ENCODE results near the gene BRMS1L.
"Not testable (repeated sequence)": the region's sequence is repeated elsewhere in the genome, so short reads cannot be mapped to it uniquely, and the experiment has no call there.

Gene BRMS1L

DNA sequence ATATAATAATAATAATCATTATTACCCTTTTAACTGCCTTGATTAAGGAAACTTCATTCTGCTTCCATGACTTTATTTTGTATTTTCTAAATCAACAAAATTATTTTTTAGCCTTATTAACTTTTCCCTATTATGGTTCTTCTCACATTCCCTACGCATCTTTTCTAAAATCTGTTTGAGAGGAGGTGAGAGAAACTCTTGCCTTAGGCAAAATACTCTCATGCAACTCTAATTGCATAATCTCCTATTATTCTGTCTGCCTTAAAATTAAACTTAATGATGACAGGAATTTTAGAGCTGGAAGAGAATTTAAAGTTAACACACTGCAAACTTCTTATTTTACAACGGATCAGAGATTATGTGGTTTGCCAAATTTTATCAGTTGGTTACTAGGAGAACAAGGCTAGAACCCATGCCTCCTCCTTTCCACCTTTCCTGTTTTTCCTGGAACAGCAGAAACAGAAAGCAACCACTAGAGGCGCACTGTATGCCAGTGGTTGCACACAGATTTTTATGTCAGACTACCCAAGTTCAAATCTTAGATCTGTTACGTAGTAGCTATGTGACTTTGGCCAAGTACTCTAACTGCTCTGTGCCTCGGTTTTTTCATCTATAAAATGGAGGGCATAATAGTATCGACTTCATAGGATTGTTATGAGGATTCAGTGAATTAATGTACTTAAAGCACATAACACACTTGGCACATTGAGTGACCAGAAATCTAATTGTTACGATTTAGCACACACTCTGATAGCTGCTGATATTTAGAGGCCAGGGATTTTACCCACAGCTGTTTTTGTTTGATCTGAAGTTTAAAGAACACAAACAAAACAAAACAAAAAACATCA lies 4.3 kb upstream of the BRMS1L start:
- no peak for DNase-seq (ENCODE audit: low read depth)

DNA sequence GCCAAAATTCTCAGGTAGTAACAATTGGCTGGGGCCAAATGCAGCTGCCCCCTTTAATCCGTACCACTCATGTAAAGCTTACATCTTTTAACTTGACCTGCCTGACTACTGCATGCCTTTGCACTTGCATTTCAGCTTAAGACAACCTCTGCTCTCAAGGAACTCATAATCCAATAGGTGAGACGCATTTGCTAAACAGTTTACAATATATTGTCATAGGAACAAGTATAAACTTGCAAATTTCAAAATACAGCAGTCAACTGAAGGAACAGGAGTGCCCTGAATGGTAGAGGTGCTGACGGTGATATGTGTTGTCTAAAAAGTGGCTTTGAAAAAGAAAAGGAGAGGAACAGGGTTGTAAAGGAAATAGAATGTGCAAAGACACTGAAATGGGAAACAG lies 3.6 kb upstream of the BRMS1L start:
- no peak for DNase-seq (ENCODE audit: low read depth)

DNA sequence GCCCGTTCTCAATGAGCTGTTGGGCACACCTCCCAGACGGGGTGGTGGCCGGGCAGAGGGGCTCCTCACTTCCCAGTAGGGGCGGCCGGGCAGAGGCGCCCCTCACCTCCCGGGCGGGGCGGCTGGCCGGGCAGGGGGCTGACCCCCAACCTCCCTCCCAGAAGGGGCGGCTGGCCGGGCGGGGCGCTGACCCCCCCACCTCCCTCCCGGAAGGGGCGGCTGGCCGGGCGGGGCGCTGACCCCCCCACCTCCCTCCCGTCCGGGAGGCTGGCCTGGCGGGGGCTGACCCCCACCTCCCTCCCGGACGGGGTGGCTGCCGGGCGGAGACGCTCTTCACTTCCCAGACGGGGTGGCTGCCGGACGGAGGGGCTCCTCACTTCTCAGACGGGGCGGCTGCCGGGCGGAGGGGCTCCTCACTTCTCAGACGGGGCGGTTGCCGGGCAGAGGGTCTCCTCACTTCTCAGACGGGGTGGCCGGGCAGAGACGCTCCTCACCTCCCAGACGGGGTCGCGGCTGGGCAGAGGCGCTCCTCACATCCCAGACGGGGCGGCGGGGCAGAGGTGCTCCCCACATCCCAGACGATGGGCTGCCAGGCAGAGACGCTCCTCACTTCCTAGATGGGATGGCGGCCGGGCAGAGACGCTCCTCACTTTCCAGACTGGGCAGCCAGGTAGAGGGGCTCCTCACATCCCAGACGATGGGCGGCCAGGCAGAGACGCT lies 1.5 kb upstream of the BRMS1L start:
- DNase-seq (ENCODE audit: low read depth): not testable (repeated sequence)

DNA sequence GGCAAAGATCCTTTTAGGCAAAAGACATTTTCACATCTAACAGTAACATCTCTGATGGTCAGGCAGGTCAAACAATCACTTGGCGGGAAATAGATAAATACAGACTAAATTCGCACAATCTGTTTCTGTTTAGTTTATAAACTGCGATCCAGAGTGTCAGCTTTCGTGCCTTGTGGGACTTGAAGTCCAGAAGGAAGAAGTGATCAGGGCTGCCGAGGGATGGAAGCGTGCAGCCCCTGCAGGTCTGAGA lies 245 bp upstream of the BRMS1L start:
- DNase-seq (ENCODE audit: low read depth): no peak

DNA sequence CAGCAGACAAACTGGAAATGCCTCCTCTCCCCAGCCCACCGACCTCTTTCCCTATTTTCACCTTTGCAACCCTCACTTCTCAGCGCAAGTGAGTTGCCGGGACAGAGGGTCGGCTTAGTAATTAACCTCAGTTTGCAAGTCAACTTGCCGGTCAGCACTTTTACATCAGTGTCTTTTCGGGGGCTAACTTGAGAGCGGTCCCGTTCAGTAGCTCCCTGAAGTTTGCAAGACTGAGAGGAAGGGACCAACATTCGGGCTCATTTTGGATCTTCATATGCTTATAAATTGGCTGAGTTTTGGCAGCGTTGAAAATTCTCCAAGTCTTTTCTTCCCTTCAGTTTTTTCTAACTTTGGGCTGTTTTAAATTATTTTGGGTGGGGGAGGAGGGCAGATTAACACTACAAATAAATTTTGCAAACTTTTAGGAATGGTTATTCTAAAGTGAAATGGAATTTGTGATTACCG lies 846 bp downstream of the BRMS1L start:
- DNase-seq (ENCODE audit: low read depth): no peak

DNA sequence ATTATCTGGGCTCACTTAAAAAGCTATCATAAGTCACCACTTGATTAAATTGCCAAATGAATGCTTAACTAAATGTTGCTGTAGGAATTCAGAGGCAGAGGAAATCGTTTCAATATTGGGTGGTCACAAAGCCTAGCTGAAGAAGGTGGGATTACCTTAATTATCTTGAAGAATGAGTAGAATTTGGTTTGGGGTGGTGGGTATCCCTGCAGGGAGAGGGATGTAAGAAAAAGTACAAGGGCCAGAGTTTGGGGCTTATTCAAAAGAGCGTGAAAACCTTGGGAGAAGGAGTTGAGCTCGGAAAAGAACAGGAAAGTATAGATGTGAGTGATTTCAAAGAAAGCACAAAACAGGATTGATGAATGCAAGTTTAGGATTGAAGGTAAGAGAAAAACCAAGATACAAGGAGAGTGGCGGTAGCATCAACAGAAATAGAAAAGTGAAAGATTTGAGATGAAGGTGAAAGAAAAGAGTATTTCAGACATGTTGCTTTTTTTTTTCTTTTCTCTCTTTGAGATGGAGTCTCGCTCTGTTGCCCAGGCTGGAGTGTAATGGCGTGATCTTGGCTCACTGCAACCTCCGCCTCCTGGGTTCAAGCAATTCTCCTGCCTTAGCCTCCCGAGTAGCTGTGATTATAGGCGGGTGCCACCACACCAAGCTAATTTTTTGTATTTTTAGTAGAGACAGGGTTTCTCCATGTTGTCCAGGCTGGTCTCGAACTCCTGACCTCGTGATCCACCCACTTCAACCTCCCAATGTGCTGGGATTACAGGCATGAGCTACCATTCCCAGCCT lies 1.7 kb downstream of the BRMS1L start:
- no peak for DNase-seq (ENCODE audit: low read depth)

DNA sequence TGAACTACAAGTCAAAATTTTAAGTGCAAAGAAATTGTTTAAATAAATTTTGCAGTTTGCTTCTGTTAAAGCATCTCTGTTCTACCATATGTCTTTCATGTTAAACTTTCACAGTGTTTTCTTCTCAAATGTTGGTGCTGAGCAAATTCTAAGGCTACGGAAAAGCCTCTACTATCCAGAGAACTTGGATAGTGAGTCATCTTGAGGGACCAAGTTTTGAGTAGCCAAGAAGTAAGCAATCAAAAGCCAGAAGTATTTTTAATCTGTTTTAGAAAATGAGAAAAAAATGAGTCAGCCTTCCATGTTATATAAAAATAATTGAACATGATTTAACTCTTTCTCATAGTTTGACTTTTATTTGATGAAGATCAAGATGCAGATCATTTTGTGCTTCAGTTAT lies 3.3 kb downstream of the BRMS1L start:
- DNase-seq (ENCODE audit: low read depth): no peak

GRCh38 chr14:35835208-35835982 lies 9.3 kb downstream of the BRMS1L start:
- DNase-seq (ENCODE audit: low read depth): no peak

DNA sequence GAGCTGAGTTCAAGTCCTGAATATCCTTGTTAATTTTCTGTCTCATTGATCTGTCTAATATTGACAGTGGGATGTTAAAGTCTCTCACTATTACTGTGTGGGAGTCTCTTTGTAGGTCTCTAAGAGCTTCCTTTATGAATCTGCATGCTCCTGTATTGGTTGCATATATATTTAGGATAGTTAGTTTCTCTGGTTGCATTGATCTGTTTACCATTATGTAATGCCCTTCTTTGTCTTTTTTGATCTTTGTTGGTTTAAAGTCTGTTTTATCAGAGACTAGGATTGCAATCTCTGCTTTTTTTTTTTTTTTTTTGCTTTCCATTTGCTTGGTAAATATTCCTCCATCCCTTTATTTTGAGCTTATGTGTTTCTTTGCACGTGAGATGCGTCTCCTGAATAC lies 15.6 kb downstream of the BRMS1L start:
- not testable (repeated sequence) for DNase-seq (ENCODE audit: low read depth)

GRCh38 chr14:35842245-35842644 lies 16.1 kb downstream of the BRMS1L start:
- not testable (repeated sequence) for DNase-seq (ENCODE audit: low read depth)

DNA sequence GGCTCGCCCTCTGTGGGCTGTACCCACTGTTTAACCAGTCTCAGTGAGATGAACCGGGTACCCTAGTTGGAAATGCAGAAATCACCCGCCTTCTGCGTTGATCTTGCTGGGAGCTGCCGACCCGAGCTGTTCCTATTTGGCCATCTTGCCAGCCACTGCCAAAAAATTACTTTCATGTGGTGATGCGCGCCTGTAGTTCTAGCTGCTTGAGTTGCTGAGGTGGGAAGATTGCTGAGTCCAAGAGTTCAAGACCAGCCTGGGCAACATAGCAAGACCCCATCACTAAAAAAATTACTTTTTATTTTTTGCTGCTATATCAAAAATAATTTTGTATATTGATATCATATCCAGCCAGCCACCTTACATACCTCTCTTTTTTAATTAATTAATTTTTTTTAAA lies 18.4 kb downstream of the BRMS1L start:
- no peak for DNase-seq (ENCODE audit: low read depth)

- DNase-seq (ENCODE audit: low read depth): no peak
Measured at GRCh38 chr14:35847636-35848035, 21.5 kb downstream of the BRMS1L start.

GRCh38 chr14:35849122-35849521 lies 23.0 kb downstream of the BRMS1L start:
- no peak for DNase-seq (ENCODE audit: low read depth)

DNA sequence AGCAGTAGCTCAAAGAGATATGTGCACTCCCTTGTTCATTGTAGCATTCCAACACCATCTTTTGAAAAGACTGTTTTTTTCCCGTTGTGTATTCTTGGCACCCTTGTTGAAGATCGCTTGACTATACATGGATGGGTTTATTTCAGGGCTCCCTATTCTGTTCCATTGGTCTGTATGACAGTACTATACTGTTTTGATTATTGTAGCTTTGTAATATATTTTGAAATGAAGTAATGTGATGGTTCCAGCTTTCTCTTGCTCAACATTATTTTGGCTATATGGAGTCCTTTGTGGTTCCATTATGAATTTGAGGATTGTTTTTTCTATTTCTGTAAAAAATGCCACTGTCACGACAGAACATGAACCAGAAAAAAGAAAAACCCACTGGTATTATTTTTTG lies 25.7 kb downstream of the BRMS1L start:
- no peak for DNase-seq (ENCODE audit: low read depth)

- no peak for DNase-seq (ENCODE audit: low read depth)
Measured at GRCh38 chr14:35853225-35853624, 27.1 kb downstream of the BRMS1L start.

GRCh38 chr14:35854696-35855270 lies 28.6 kb downstream of the BRMS1L start:
- DNase-seq (ENCODE audit: low read depth): no peak

- no peak for DNase-seq (ENCODE audit: low read depth)
Measured at GRCh38 chr14:35855876-35856481, 29.8 kb downstream of the BRMS1L start.

- no peak for DNase-seq (ENCODE audit: low read depth)
Measured at GRCh38 chr14:35858521-35859209, 32.5 kb downstream of the BRMS1L start.

DNA sequence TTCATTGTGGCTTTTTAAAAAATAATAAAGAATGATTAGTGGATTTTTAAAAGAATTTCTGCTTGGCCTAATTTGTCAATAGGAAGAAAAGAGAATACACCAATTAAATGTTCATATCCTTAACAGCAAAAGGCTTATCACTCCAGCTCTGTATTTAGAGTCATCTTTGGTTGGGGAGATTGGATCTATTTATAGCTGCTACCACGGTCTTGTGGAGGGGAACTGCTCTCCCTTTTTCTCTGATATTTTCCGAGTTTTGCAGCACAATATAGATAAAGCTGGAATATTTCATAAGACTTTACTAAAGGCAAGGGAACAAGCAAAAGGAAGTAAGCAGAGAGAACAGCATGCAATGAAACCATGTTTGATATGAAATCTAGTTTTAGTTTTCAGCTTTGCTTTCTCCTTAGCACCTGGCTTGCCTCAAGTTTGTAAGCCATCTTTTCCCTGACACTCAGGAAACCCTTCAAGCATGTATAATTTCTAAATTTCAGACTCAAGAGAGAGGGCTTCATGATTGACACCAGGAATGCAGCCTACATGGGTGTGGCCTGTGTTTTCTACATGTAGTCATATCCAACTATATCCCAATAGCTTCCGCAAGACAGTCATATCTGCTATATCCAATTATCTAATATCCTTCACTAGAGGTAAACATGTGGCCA lies 35.2 kb downstream of the BRMS1L start:
- no peak for DNase-seq (ENCODE audit: low read depth)

All from fibroblast of the conjunctiva (primary cell).